GM19193 (cell line): Measurements from ENCODE around the gene FAM9A.

Experiments used
- POLR2A ChIP-seq: IDR thresholded peaks from 4 replicates; pipeline ENCODE4 v1.6.1; 2011; ENCODE audit not compliant: insufficient read depth, insufficient read length; ENCODE audit errors: extremely low read depth

Gene FAM9A

GRCh38 chrX:8820910-8821527 lies 19.8 kb upstream of the FAM9A start:
- TF ChIP-seq POLR2A: no peak

GRCh38 chrX:8815460-8816065 lies 14.4 kb upstream of the FAM9A start:
- TF ChIP-seq POLR2A: no peak

- no peak for TF ChIP-seq POLR2A
These were observed 11.9 kb upstream of the FAM9A start for GRCh38 chrX:8813036-8813435.

- TF ChIP-seq POLR2A: no peak
These were observed 10.4 kb upstream of the FAM9A start for GRCh38 chrX:8811611-8812010.

GRCh38 chrX:8808661-8809060 lies 7.5 kb upstream of the FAM9A start:
- no peak for TF ChIP-seq POLR2A

GRCh38 chrX:8805974-8806373 lies 4.8 kb upstream of the FAM9A start:
- TF ChIP-seq POLR2A: no peak

- TF ChIP-seq POLR2A: no peak
These were observed 3.9 kb upstream of the FAM9A start for GRCh38 chrX:8805046-8805445.

- no peak for TF ChIP-seq POLR2A
These were observed 2.1 kb upstream of the FAM9A start for GRCh38 chrX:8803326-8803725.

- TF ChIP-seq POLR2A: no peak
These were observed 17.0 kb downstream of the FAM9A start for GRCh38 chrX:8784162-8784561.

GRCh38 chrX:8783714-8784098 lies 17.5 kb downstream of the FAM9A start:
- no peak for TF ChIP-seq POLR2A

GRCh38 chrX:8783097-8783713 lies 18.0 kb downstream of the FAM9A start:
- TF ChIP-seq POLR2A: no peak

- TF ChIP-seq POLR2A: no peak
These were observed 18.6 kb downstream of the FAM9A start for GRCh38 chrX:8782595-8782994.

- no peak for TF ChIP-seq POLR2A
These were observed 28.1 kb downstream of the FAM9A start for GRCh38 chrX:8773117-8773516.

GRCh38 chrX:8760021-8760420 lies 41.2 kb downstream of the FAM9A start:
- TF ChIP-seq POLR2A: no peak

GRCh38 chrX:8755813-8756212 lies 45.4 kb downstream of the FAM9A start:
- no peak for TF ChIP-seq POLR2A

GRCh38 chrX:8755116-8755515 lies 46.1 kb downstream of the FAM9A start:
- TF ChIP-seq POLR2A: no peak
